ENCODE measurements around the gene NF1.
"Not testable (repeated sequence)": the region's sequence is repeated elsewhere in the genome, so short reads cannot be mapped to it uniquely, and the experiment has no call there.

NF1 gene

DNA sequence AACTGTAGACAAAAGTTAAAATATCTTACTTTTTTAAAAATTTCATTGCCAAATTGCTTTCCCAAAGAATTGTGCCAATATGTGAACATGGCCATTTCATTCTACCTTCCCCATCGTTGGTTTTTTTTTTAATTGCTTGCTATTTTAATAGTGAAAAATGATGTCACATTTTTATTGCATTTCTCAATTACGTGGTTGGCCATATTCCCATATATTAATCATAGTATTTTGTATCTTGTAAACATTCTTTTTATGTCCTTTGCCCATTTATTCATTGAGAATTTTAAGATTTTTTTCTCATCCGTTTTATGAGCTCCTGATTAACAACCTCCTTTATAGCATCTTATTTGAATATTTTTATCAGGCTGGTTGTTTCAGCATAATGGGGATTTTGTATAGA is 195.0 kb downstream of the NF1 start:
- DNase-seq (ENCODE audit: low read depth in 2 of 3, low spot score in 1 of 3), result no peak

DNA sequence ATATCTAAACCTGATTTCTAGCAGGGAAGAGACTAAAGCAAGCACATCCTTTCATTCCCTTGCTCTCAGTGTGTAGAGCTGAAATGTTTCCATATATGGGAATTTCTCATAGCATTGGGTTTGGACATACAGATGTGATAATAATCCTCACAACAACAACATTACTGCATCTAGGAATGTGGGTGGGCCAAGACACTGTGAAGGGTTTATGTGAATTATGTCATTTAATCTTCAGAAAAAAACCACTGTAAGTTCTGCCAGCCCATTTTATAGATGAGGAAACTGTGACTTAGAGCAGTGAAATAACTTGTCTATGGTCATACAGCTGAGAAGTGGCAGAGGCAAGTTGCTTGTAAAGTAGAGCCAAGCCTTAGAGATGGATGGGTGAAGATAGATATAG is 197.0 kb downstream of the NF1 start:
- no peak for DNase-seq (ENCODE audit: low read depth in 2 of 3, low spot score in 1 of 3)

DNA sequence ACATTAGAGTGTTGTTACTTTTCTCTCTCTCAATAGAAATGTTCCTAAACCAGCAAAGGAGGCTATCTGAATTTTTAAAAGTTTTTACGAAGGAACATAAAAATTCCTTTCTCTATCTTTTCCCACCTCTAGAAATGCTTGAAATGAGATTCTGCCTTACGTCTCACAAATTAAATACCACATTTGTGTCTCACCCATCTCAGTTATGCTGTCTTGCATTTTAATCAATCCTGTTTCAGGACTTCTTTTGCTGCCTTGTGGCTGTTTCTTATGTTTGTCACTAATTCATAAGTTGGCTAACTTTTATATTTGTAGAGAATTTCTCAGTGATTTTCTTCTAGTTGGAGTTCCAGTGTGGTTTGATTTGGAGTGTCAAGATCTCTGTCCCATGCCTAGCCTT is 198.8 kb downstream of the NF1 start:
- DNase-seq (ENCODE audit: low read depth in 2 of 3, low spot score in 1 of 3), result no peak

DNA sequence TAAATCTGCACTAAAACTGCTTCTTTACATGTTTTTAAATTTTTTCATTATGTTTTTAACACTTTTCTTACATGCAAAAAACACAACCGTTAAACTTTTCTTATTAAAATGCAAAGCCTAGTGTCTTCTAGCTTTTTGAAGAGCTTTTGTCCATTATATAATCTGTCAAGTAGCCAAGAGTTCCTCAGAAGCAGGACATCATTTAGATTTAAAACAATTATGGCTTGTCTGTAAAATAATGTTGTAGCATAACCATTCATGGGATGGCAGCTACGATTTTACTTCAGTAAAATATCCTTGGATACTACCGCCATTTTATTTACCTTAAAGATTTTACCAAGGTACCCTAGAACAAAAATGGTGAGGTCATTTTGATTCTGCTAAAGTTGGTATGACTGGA is 199.5 kb downstream of the NF1 start:
- DNase-seq (ENCODE audit: low read depth in 2 of 3, low spot score in 1 of 3), result no peak

DNA sequence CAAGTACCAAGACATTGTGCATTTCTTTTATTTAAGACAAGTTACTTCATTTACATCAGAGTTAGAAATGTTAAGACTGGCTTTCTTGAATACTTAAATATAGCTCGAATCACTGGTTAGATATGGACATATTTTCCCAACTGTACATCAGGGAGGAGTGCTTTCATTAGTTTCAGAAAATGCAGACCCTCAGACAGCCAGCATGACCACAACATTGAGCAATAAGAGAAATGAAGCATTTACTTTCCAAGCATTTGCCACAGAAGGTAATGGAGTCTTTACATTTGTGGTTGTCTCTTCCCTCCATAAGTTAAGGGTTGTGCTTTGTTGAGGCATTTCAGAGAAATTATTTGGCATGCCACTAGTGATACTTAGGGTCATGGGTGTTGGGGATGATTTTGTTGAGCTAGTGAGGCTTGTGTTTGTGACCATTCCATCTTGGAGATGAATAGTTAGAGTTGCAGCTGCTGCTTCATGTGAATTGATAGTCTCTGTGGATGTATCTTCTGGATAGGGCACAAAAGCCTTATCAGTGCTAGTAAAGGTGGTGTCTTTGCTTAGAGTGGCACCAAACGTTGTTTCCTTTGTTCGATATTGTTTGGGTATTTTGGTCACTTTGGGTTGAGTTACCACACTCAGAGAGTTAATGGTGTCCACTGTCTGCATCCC is 200.2 kb downstream of the NF1 start:
- DNase-seq (ENCODE audit: low read depth in 2 of 3, low spot score in 1 of 3), result no peak

DNA sequence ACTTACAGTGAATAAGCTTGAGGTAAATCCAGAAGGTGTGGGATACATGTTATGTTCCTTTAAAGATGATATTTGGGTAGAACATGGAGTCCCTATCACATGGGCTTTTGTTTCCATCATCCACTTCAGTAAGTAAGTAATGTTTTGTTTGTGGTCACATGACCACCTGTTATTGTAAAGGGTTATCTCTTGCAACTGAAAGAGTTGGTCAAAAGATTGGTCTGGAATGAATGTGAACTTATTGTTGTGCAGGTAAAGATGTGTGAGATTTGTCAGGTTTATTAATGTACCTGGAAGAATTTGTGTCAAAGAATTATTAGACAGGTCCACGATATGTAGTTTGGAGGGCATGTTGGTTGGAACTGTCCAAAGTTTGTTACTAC is 200.7 kb downstream of the NF1 start:
- DNase-seq (ENCODE audit: low read depth in 2 of 3, low spot score in 1 of 3), result no peak

DNA sequence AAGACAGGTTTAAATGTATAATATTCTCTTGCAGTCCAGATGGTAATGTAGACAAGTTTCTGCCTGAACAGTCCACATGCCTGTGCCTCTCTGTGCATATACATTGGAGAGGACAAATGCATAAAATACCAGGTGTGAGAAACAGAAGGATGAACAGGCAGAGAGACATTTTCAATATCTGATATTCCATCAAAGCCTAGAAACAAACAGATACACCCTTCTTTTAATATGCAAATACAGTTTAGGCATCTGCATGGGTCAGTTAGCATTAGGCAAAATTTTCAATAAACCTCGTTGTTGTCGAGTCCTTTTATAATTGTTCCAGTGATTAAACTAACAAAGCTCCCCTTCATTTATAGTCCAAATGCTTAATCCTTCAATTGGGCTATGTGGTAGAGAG is 201.4 kb downstream of the NF1 start:
- no peak for DNase-seq (ENCODE audit: low read depth in 2 of 3, low spot score in 1 of 3)

DNA sequence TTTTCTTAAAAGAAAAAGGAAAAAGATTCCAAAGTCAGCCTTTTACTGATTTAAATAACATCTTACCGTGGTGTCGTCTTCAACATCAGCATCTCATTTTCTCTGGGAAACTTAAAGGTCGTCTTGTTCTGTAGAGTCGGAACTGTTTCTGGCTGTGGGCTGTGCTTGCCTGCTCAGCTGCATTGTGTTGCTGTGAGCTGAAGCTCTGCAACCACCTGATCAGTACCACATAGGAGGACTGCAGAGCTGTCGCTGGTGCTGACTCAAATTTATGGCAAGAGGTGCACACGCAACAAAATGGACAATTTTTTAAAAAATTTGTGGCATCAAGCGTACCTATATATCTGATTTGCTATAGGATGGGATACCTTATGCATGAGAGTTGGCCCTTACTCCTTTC is 202.3 kb downstream of the NF1 start, which contains the start of gene OMG:
Gene OMG (minus strand): TSS at position 150 of the 400 bp plus-strand sequence. CDS start 908 bp downstream, outside the sequence.
- no peak for DNase-seq (ENCODE audit: low read depth in 2 of 3, low spot score in 1 of 3)

DNA sequence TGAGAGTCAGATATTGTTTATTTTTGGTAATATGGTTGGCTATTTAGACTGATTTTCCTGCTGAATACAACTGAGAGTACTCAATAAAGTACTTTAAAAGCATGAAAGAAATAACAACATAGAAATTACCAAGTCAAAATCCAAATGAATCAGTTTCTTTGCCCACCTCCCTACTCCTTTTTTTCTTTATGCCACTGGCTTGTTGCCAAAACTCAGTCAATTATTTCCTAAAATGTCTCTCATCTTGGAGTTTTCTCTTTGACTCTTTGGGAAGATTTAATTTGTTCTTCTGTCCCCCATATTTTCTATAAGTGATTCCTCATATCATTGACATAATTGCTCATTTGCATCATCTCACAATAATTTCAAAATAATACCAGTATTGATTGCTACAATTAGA is 204.8 kb downstream of the NF1 start:
- no peak for DNase-seq (ENCODE audit: low read depth in 2 of 3, low spot score in 1 of 3)

DNA sequence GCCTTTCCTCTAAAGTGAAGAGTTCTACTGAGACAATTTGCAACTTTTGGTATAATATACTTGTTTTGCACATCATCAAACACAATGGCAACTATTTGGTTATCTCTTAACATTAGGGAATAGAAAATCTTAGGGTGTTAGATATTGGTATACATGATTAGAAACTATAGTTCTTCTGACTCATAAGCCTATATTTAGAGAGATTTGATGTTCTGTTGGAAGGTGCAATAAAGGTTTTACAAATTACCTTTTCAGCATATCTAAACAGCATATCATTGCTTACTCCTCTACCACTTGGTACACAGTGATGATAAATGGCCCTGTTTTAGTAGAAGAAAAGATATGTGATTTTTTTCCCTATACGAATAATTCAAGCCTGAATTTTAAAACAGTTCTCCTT is 212.9 kb downstream of the NF1 start:
- no peak for DNase-seq (ENCODE audit: low read depth in 2 of 3, low spot score in 1 of 3)

DNA sequence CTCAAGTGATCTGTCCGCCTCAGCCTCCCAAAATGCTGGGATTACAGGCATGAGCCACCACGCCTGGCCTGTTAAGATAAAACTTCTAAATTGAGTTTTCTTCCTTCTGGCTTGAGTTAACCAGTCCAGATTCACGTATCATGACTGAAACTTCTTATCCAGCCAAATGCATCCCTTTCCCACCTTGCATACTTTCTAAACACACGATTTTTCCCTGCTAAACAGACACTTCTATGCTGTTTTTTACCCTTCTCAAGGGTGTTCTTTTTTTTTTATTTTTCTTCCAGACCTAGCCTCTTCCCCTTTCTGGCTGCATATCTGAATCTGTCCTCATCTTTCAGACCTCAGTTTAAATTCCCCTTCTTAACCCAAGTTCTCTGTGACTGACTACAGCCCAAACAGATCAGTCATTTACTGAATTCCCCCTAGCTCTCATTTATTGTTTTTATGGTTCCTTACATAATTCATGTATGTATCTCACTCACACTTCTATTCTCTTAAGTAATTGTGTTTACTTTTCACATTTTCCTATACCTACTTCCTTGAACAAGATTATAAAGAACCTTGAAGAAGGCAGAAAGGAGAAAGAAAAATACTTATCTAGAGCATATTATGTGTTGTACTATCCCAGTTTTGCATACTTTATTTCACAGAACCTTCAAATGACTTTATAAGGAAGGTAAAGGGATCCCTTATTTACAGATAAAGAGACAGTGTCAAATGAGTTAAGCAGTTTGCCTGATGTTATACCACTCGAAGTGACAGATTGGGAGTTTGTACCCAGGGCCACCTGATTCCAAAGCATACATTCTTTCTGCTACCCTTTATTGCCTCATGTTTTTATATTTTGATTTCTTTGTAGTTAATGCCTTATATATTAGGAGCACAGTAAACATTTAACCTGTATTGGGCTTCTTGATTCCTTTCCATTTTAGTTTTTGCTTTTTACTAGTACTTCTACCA is 213.9 kb downstream of the NF1 start:
- no peak for DNase-seq (ENCODE audit: low read depth in 2 of 3, low spot score in 1 of 3)

DNA sequence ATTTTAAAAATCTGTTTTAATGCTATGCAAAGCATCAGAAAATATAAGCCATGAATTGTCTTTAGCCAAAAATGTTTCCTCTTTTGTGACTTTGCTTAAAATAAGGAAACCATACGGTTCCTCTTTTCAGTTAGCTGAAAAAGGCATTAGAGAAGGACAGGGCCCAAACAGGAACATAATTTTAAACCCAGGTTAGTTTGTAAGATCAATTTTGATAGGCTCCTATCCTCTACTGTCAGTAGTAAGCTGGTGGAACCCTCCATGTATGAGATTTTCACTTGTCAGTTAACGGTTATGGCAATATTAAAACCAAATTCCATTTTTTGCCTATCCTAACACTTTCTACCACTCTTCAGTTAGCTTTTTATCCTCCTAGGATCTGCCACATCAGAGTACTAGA is 214.8 kb downstream of the NF1 start:
- DNase-seq (ENCODE audit: low read depth in 2 of 3, low spot score in 1 of 3), result no peak

DNA sequence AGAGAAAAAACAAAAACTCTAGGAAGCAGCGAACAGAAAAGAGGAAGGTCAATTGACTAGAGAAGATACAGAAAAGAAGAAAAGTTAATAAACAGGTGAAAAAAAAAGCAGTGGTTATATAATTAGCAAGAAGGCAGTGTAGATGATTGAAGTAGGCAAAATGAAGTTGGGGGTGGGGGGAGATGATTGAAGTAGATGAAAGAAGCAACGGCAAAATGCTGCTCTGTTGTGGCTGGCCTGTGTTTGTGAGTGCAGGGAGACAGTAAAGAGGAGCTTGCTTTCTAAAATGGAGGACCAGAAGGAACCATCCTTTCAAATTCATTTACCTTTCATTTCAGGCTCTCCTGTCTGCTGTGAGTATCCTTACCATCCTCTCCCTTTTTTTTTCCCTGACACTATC is 215.5 kb downstream of the NF1 start:
- no peak for DNase-seq (ENCODE audit: low read depth in 2 of 3, low spot score in 1 of 3)

DNA sequence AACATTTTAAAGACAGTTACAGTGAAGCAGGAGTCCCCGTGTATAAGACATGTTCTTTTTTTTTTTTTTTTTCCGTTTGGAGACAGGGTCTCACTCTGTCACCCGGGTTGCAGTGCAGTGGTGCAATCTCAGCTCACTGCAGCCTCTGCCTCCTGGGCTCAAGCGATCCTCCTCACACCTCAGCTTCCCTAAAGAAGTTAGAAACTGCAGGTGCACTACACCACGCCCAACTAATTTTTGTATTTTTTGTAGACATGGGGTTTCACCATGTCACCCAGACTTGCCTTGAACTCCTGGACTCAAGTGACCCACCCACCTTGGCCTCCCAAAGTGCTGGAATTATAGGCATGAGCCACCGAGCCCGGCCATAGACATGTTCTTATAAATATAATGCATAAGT is 216.1 kb downstream of the NF1 start:
- no peak for DNase-seq (ENCODE audit: low read depth in 2 of 3, low spot score in 1 of 3)

DNA sequence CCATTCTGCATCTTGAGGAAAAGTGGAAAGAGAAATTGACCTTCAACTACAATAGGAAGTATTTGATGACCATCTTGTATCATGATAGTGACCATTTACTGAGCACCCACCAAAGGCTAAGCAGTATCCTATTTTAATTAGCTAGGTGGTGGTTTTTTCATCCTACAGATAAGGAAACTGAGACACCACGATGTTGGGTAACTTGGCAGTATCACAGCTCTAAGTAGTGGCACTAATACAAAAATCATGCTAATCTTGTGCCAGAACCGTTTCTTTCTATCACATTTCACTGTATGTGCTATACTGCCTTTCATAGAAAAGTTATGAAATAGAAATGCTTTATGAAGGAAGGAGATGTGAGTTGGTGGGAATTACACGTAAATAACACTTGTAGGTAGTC is 216.7 kb downstream of the NF1 start:
- DNase-seq (ENCODE audit: low read depth in 2 of 3, low spot score in 1 of 3), result no peak

DNA sequence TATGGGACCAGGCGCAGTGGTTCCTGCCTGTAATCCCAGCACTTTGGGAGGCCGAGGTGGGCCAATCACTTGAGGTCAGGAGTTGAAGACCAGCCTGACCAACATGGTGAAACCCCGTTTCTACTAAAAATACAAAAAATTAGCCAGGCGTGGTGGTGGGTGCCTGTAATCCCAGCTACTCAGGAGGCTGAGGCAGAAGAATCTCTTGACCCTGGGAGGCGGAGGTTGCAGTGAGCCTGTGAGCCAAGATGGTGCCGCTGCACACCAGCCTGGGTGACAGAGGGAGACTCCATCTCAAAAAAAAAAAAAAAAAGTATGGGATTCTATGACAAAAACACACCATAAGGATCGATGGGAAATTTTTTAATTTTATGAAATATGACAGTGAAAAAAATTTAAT is 217.4 kb downstream of the NF1 start:
- DNase-seq (ENCODE audit: low read depth in 2 of 3, low spot score in 1 of 3), result not testable (repeated sequence)

DNA sequence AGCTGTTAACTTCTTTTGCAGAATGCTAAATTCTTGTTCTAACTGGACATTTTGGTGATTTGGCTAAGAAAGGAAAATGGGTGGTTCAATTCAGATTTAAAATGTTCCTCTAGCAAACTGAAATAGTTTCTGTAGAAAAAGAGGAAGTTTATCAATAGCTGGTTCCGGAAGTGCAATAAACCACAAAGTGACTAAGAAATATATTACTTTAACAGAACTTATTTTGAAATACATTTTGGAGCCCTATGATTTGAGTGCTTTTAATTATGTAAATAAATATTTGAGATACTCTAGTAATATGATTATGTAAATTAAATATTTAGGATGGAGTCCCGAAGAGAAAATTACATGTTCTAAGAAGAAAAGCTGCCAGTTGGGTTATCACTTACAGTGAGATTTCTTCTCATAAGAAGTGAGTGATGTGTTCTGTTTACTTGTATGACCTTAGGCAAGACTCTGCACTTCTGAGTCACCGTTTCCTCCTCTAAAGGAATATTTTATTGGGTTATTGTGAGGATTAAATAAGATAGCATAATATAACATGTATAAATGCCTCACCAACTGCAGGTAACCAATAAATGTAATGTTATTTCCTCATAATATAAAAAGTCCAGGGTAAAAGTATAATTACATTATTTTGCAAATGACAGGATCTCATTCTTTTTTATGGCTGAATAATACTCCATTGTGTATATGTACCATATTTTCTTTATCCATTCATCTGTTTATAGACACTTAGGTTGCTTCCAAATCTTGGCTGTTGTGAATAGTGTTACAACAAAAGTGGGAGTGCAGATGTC is 219.4 kb downstream of the NF1 start, which contains the start of gene EVI2B:
Gene EVI2B (minus strand): TSS at position 73 of the 800 bp plus-strand sequence. CDS start 8,445 bp downstream, outside the sequence.
- no peak for DNase-seq (ENCODE audit: low read depth in 2 of 3, low spot score in 1 of 3)

DNA sequence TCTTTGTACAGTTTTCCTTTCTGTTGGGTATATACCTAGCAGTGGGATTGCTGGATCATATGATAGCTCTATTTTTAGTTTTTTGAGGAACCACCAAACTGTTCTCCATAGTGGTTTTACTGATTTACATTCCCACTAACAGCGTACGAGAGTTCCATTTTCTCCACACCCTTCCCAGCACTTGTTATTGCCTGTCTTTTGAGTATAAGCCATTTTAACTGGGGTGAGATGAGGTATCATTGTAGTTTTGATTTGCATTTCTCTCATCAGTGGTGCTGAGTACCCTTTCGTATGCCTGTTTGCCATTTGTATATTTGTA is 220.0 kb downstream of the NF1 start:
- no peak for DNase-seq (ENCODE audit: low read depth in 2 of 3, low spot score in 1 of 3)

DNA sequence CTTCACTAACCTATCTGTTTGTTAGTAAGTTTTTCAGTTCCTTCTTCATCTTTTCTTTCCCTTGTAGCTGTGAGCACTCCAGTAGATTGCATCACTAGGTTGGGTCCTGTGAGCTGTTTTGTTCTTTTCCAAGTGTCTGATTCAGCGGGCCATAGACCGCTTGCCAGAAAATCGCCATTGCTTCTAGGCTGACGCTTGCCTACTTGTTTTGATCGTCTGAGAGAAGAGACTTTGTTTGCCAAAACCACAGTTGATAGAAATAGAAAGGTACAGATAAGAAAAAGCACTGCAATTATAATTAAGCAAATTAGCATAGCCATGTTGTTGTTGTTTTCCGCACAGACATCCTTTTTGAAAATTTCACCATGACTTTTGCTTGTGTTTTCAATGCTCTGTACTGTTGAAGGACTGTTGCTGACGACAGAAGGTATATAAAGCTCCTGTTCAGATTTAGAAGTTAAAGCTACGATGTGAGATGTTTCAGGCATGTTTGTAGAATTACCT is 223.6 kb downstream of the NF1 start:
- peak; percentile 41 to 52 (median 48) for DNase-seq (ENCODE audit: low read depth in 2 of 3, low spot score in 1 of 3)

DNA sequence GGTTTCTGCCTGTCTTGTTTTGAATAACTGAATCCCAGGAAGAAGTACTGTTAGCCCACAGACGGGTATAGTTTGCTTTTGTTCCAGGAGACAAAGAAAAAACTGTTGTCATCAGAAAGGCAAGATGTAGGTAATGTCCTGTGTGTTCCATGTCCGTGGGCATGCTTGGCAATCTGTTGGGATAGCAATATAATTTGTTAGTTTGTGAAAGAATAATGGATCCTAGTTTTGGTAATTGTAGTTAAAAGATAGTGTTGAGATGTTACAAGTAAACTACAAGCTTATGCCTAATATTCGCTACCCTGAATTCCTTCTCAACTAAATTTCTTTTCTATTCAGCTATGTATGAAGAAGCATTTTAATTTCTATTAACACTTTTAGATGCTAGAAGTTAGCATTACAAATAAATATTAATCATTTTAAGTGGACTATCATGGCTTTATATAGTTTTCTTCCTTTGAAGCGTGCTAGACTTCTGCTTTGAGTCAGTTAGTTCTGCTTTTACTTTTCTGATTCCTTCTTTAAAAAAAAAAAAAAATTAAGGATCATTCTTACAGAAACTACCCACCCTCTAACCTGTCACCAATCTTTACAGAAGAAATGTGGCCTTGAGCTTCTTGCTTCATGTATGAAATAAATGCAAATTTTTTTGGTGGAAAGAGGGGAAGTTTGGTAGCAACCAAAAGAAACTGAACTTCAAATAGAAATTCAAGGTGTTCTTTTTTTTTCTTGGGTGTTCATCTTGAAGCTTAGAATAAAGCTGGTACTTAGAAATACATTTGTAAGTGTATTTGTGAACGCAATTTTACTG is 224.3 kb downstream of the NF1 start:
- no peak for DNase-seq (ENCODE audit: low read depth in 2 of 3, low spot score in 1 of 3)

DNA sequence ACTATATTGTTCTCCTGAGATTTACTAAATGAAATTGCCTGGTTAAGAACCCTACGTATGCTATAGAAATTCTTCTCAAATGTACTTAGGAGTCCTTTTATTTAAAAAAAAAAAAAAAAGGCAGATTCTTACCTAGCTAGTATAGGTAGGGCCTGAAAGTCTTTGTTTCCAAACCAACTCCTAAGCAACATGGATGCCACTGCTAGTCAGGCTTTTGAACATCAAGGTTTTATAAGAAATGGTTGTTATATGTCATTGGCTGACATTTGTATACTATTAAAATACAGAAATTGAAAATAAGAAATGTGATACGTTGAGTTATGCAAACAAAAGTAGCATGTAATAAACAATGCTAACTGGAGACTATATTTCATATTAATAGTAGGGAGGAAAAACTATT is 225.5 kb downstream of the NF1 start:
- no peak for DNase-seq (ENCODE audit: low read depth in 2 of 3, low spot score in 1 of 3)
